IMR-90 (cell line): Measurements from ENCODE around the gene PON1. TPM values are rescaled to one million over a fixed set of nuclear protein-coding genes. Genes with fewer than 3 reads are reported as not detected.

Experiments used
- ATAC-seq: fragments of 200-7000 bp; cut with Tn5 transposase; 2 replicates; pipeline ENCODE4 v1.9.1; 2020; ENCODE audit warnings: low read depth, mild to moderate bottlenecking, moderate library complexity
- BruUV-seq: library from RNA; stranded (reverse); fragments of 400-500 nt; replicated peaks from 2 replicates; lab custom pipeline; 2021; lab: Mats Ljungman, UMichigan
- CTCF ChIA-PET: fragments of 300-600 bp; formaldehyde crosslinking; extraction: SDS; loops from one replicate; lab custom pipeline; 2021; ENCODE audit warnings: antibody characterized with exemption; lab: Yijun Ruan, JAX
- POLR2A ChIA-PET: fragments of 300-600 bp; sonication (Branson Sonifier 250); formaldehyde crosslinking; loops from one replicate; lab custom pipeline; 2022; ENCODE audit warnings: antibody characterized with exemption; ENCODE audit not compliant: unreplicated experiment; lab: Charles Lee
- DNase-seq: peaks from one replicate; pipeline ENCODE4 v3.0.0; 2013
- H2AFZ ChIP-seq: replicated peaks from 2 replicates; pipeline ENCODE3; 2013; ENCODE audit warnings: low read length, mild to moderate bottlenecking; ENCODE audit not compliant: poor library complexity
- H2AK5ac ChIP-seq: 2 replicates; pipeline ENCODE4 v1.6.1; 2013; ENCODE audit warnings: low read depth, low read length, inconsistent platforms
- H2AK9ac ChIP-seq: replicated peaks from 2 replicates; pipeline ENCODE3; 2013; ENCODE audit warnings: mild to moderate bottlenecking, low read depth, low read length, moderate library complexity; ENCODE audit not compliant: poor library complexity
- H2BK120ac ChIP-seq: 2 replicates; pipeline ENCODE4 v1.6.1; 2013; ENCODE audit warnings: low read depth, low read length, inconsistent platforms
- H2BK15ac ChIP-seq: 3 replicates; pipeline ENCODE4 v1.6.1; 2013; ENCODE audit warnings: low read depth, low read length, inconsistent platforms
- H2BK20ac ChIP-seq: 2 replicates; pipeline ENCODE4 v1.6.1; 2013; ENCODE audit warnings: low read depth, mild to moderate bottlenecking, inconsistent platforms, low read length, moderate library complexity
- H2BK5ac ChIP-seq: 2 replicates; pipeline ENCODE4 v1.6.1; 2013; ENCODE audit warnings: mild to moderate bottlenecking, low read depth, low read length, inconsistent platforms; ENCODE audit not compliant: poor library complexity, severe bottlenecking
- H3K14ac ChIP-seq: replicated peaks from 2 replicates; pipeline ENCODE4 v1.6.1; 2013; ENCODE audit warnings: low read depth, low read length, inconsistent platforms
- H3K18ac ChIP-seq: 2 replicates; pipeline ENCODE4 v1.6.1; 2013; ENCODE audit warnings: low read depth, low read length, control low read depth
- H3K23ac ChIP-seq: 2 replicates; pipeline ENCODE4 v1.6.1; 2013; ENCODE audit warnings: low read depth, low read length, inconsistent platforms
- H3K27ac ChIP-seq: 2 replicates; pipeline ENCODE4 v1.5.1; 2013; ENCODE audit warnings: mild to moderate bottlenecking, control low read depth, low read length; ENCODE audit not compliant: insufficient read depth
- H3K27me3 ChIP-seq: 2 replicates; pipeline ENCODE4 v1.6.1; 2013; ENCODE audit warnings: low read length; ENCODE audit not compliant: control insufficient read depth, insufficient read depth
- H3K36me3 ChIP-seq: 2 replicates; pipeline ENCODE4 v1.6.1; 2013; ENCODE audit warnings: low read length, mixed read lengths; ENCODE audit not compliant: control insufficient read depth, insufficient read depth
- H3K4ac ChIP-seq: 2 replicates; pipeline ENCODE4 v1.6.1; 2013; ENCODE audit warnings: low read depth, low read length, inconsistent platforms
- H3K4me1 ChIP-seq: 2 replicates; pipeline ENCODE4 v1.6.1; 2013; ENCODE audit warnings: low read length, mixed read lengths; ENCODE audit not compliant: control insufficient read depth, insufficient read depth
- H3K4me2 ChIP-seq: 2 replicates; pipeline ENCODE4 v1.6.1; 2013; ENCODE audit warnings: low read depth, mild to moderate bottlenecking, control low read depth, low read length, moderate library complexity
- H3K4me3 ChIP-seq: 2 replicates; pipeline ENCODE4 v1.5.1; 2013; ENCODE audit warnings: low read depth, mild to moderate bottlenecking, control low read depth, low read length, moderate library complexity; ENCODE audit not compliant: insufficient read depth
- H3K56ac ChIP-seq: 2 replicates; pipeline ENCODE4 v1.6.1; 2013; ENCODE audit warnings: low read length, inconsistent platforms; ENCODE audit not compliant: insufficient read depth; ENCODE audit errors: extremely low read depth
- H3K79me1 ChIP-seq, 2 experiments: 2 replicates each; pipeline ENCODE4 v1.6.1; 2013; ENCODE audit warnings: low read length in 2 of 2, inconsistent platforms in 1 of 2, low read depth in 1 of 2
- H3K9ac ChIP-seq: 2 replicates; pipeline ENCODE4 v1.6.1; 2013; ENCODE audit warnings: low read depth, low read length, control low read depth
- H3K9me1 ChIP-seq: 2 replicates; pipeline ENCODE4 v1.6.1; 2013; ENCODE audit warnings: low read length, inconsistent platforms; ENCODE audit not compliant: insufficient read depth
- H3K9me3 ChIP-seq: 2 replicates; pipeline ENCODE4 v1.6.1; 2013; ENCODE audit warnings: low read length; ENCODE audit not compliant: control insufficient read depth, insufficient read depth
- H4K20me1 ChIP-seq: 2 replicates; pipeline ENCODE4 v1.6.1; 2013; ENCODE audit warnings: low read length, inconsistent platforms; ENCODE audit not compliant: insufficient read depth
- H4K5ac ChIP-seq: 2 replicates; pipeline ENCODE4 v1.6.1; 2013; ENCODE audit warnings: mild to moderate bottlenecking, low read depth, low read length, control low read depth
- H4K8ac ChIP-seq, 2 experiments: 2 replicates each; pipeline ENCODE4 v1.6.1; 2013; ENCODE audit warnings: low read depth in 2 of 2, low read length in 2 of 2, control low read depth in 1 of 2, inconsistent platforms in 1 of 2
- H4K91ac ChIP-seq: 2 replicates; pipeline ENCODE4 v1.6.1; 2013; ENCODE audit warnings: low read depth, low read length, inconsistent platforms; ENCODE audit not compliant: insufficient read depth
- ELK1 ChIP-seq: fragments of 150-350 bp; IDR thresholded peaks from 2 replicates; pipeline ENCODE4 v1.6.1; 2016; ENCODE audit warnings: low read depth, mild to moderate bottlenecking, low read length, moderate library complexity, borderline replicate concordance
- POLR2A ChIP-seq: IDR thresholded peaks from 2 replicates; pipeline ENCODE4 v1.6.1; 2012; ENCODE audit warnings: mild to moderate bottlenecking, low read depth, low read length
- RCOR1 ChIP-seq: IDR thresholded peaks from 2 replicates; pipeline ENCODE4 v1.6.1; 2012; ENCODE audit warnings: mild to moderate bottlenecking, low read length, improper control_type of control experiment; ENCODE audit not compliant: insufficient replicate concordance
- SMC3 ChIP-seq: fragments of 150-350 bp; IDR thresholded peaks from 2 replicates; pipeline ENCODE4 v1.6.1; 2016; ENCODE audit warnings: low read depth, mild to moderate bottlenecking, antibody characterized with exemption, low read length, moderate library complexity
- USF2 ChIP-seq: fragments of 150-350 bp; IDR thresholded peaks from 2 replicates; pipeline ENCODE4 v1.6.1; 2017; ENCODE audit warnings: mild to moderate bottlenecking, antibody characterized with exemption, low read length, low read depth
- WGBS, 2 experiments: methylation state at CpG; one replicate each; pipeline versions ENCODE4 v1.1.5 to v1.1.7; 2013; ENCODE audit warnings: missing lambda C conversion rate in 2 of 2; ENCODE audit not compliant: insufficient read length in 1 of 2; ENCODE audit errors: extremely low coverage in 2 of 2; 5-methylcytosine and 5-hydroxymethylcytosine counted together
- dilution Hi-C: fragments of 300-500 bp; cut with HindIII; formaldehyde crosslinking; loops from one replicate; pipeline ENCODE4 v1.14.3; 2018; ENCODE audit warnings: low sequenced_read_pairs; ENCODE audit not compliant: unreplicated experiment
- in situ Hi-C: fragments of 300-500 bp; cut with MboI; formaldehyde crosslinking; loops from 3 replicates; pipeline ENCODE4 v1.14.3; 2019; ENCODE audit warnings: low sequenced_read_pairs, inconsistent platforms, mixed read lengths
- intact Hi-C: fragments of 100-400 bp; cut with micrococcal nuclease; formaldehyde crosslinking; loops from 2 replicates; pipeline ENCODE4 v1.10.0; 2022
- polyA plus RNA-seq, 3 experiments: library from polyadenylated mRNA; depleted of rRNA; stranded (reverse); fragments of >200 nt; gene quantifications; 2 replicates each; pipeline ENCODE4 v1.2.3, GENCODE V29; 2012; ENCODE audit warnings: low replicate concordance in 1 of 3
- total RNA-seq: library from RNA; depleted of rRNA; stranded (reverse); fragments of >200 nt; gene quantifications from 2 replicates; pipeline ENCODE4 v1.2.3, GENCODE V29; 2012

The PON1 gene
- total and polyA plus RNA-seq, 2 of the 4 experiments (the other 2 are of a cell fraction), result not detected

GRCh38 chr7:95365151-95365550, 40.8 kb upstream of the PON1 start:
- Histone ChIP-seq H2AFZ (no peak overlapping the region), H3K36me3 (no peaks in the 10 kb centered on the region), H3K79me1 (no peaks in the 10 kb centered on the region), H3K27ac (no peak overlapping the region), H4K8ac (no peak overlapping the region), H3K4me3 (no peak overlapping the region), H3K4me2 (no peak overlapping the region), H2BK15ac (no peak overlapping the region), H2BK120ac (no peak overlapping the region), H3K18ac (no peak overlapping the region), H4K20me1 (no peaks in the 10 kb centered on the region), H4K5ac (no peak overlapping the region), H3K4ac (no peak overlapping the region), H2BK20ac (no peak overlapping the region), H2AK5ac (no peak overlapping the region), H3K14ac (no peak overlapping the region), H3K9me1 (no peaks in the 10 kb centered on the region), H2BK5ac (no peak overlapping the region), H4K91ac (no peak overlapping the region), H3K56ac (no peak overlapping the region), H3K23ac (no peak overlapping the region), H3K4me1 (no peaks in the 10 kb centered on the region), H3K9ac (no peak overlapping the region), H3K9me3 (no peaks in the 10 kb centered on the region), H2AK9ac (no peak overlapping the region), H3K27me3 (no peaks in the 10 kb centered on the region)
- BruUV-seq, result no TSS peak
- DNase-seq (no peak), ATAC-seq (no peak)
- in situ Hi-C loops (no loop called here), intact Hi-C loops (no loop called here), dilution Hi-C loops (no loop called here)
- POLR2A ChIA-PET, result no interaction called here
- CTCF ChIA-PET, result no interaction called here
- WGBS, 2 experiments, result 80% methylated on average over 1 of the region's 1 CpG; no CpG with 5 or more reads in 1 of the 2 experiments
- no peak for TF ChIP-seq USF2
- TF ChIP-seq POLR2A, result no peak
- no peak for TF ChIP-seq ELK1
- no peak for TF ChIP-seq SMC3
- TF ChIP-seq RCOR1, result no peak
